ENCODE results near the gene HS3ST3A1.

GRCh38 chr17:13478326-13478830 is 123.4 kb downstream of the HS3ST3A1 start:
- TF ChIP-seq TAF1 (IDR thresholded peaks at IDR 0.05; ENCODE audit: borderline replicate concordance, low read depth, low read length) (no peak), POLR2A (IDR thresholded peaks at IDR 0.05; ENCODE audit: low read depth, low read length) (no peak)
